Transverse colon (tissue), 4 donors: Measurements from ENCODE around the gene CPSF6. TPM values are rescaled to one million over a fixed set of nuclear protein-coding genes. Genes with fewer than 3 reads are reported as not detected.
"Not testable (repeated sequence)": the region's sequence is repeated elsewhere in the genome, so short reads cannot be mapped to it uniquely, and the experiment has no call there.

Experiments
- DNase-seq: peaks from one replicate; pipeline ENCODE4 v3.0.0-alpha.2; 2019
- H3K27ac ChIP-seq, 4 donors: fragments of 200-600 bp; sonication (generic); 2 replicates each; pipeline ENCODE4 v1.5.1; 2016 to 2018; ENCODE audit warnings: inconsistent platforms in 4 of 4
- H3K27me3 ChIP-seq: fragments of 200-600 bp; sonication (generic); 2 replicates; pipeline ENCODE4 v1.5.1; 2017; ENCODE audit warnings: inconsistent platforms
- H3K36me3 ChIP-seq, 4 donors: fragments of 200-600 bp; sonication (generic); 2 replicates each; pipeline ENCODE4 v1.5.1; 2017 to 2019; ENCODE audit warnings: inconsistent platforms in 4 of 4
- H3K4me1 ChIP-seq, 4 donors: fragments of 200-600 bp; sonication (generic); 2 replicates each; pipeline ENCODE4 v1.5.1; 2017 to 2020; ENCODE audit warnings: inconsistent platforms in 4 of 4
- H3K4me3 ChIP-seq, 4 donors: fragments of 200-600 bp; sonication (generic); 1 replicate in 1 of 4; 2 replicates in 3 of 4; pipeline versions ENCODE4 v1.5.1 to v1.6.1; 2017 to 2019; ENCODE audit warnings: inconsistent platforms in 4 of 4
- H3K9me3 ChIP-seq, 2 donors: fragments of 200-600 bp; sonication (generic); 2 replicates each; pipeline ENCODE4 v1.5.1; 2017 to 2019; ENCODE audit warnings: inconsistent platforms in 2 of 2
- CTCF ChIP-seq, 5 experiments: fragments of 200-600 bp in 3 of 5; fragments of 450-650 bp in 2 of 5; sonication (generic) in 3 of 5; IDR thresholded peaks; 1 replicate in 2 of 5; 2 replicates in 3 of 5; pipeline ENCODE4 v1.5.1; 2016 to 2017; ENCODE audit warnings: antibody characterized with exemption in 5 of 5, inconsistent platforms in 3 of 5, mild to moderate bottlenecking in 2 of 5, moderate library complexity in 1 of 5
- EP300 ChIP-seq: sonication (generic); formaldehyde crosslinking; IDR thresholded peaks from one replicate; pipeline ENCODE4 v1.6.1; 2017; ENCODE audit warnings: antibody characterized with exemption, low read depth
- POLR2A ChIP-seq: fragments of 450-650 bp; IDR thresholded peaks from one replicate; pipeline ENCODE4 v1.6.1; 2016; ENCODE audit warnings: antibody characterized with exemption, mild to moderate bottlenecking, moderate library complexity
- POLR2AphosphoS5 ChIP-seq, 3 donors: sonication (generic); formaldehyde crosslinking; IDR thresholded peaks; one replicate each; pipeline ENCODE4 v1.6.1; 2016; ENCODE audit warnings: antibody characterized with exemption in 3 of 3
- WGBS, 2 donors: methylation state at CpG; one replicate each; pipeline ENCODE4 v1.1.5; 2018; ENCODE audit warnings: low coverage in 1 of 2; 5-methylcytosine and 5-hydroxymethylcytosine counted together
- in situ Hi-C, 4 donors: fragments of 200-750 bp; cut with MboI; loops; one replicate each; pipeline versions ENCODE4 v1.15.0 to v1.15.1; 2017; ENCODE audit warnings: low sequenced_read_pairs in 3 of 4, low pct_ligation_motif_present in 1 of 4, low pct_unique_long_range_greater_than_20kb in 1 of 4
- intact Hi-C: fragments of 100-400 bp; cut with DNase I; formaldehyde crosslinking; loops from one replicate; pipeline ENCODE4 v1.15.1; 2023; ENCODE audit warnings: low total_unique reads
- total RNA-seq, 4 donors: library from RNA; depleted of rRNA; stranded (reverse); fragments of >200 nt; gene quantifications; one replicate each; pipeline ENCODE4 v1.1.0, GENCODE V29; 2016

Gene CPSF6
- total RNA-seq, 4 donors from 2014 or later: 26.1 to 46.0 (median 33.8) TPM

DNA sequence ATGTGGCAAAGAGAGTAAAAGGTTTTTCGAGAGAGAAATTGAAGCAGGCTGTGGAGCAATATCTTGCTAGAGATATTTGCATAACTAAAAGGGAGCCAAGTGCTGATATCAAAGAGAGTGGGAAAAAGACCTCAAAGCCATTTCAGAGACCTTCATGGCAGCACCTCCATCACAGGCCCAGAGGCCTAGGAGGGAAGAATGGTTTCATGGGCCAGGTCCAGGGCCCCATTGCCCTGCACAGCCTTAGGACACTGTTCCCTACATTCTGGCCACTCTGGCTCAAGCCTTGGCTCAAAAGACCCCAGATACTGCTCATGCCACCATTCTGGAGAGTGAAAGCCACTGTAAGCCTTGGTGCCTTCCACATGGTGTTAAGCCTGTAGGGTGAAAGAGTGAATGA, 58.8 kb downstream of the CPSF6 start:
- intact Hi-C loops: no loop called here

GRCh38 chr12:69298947-69299346, 59.6 kb downstream of the CPSF6 start:
- 90% methylated on average over 1 to 2 of the region's 2 CpGs for WGBS, 2 donors
- Histone ChIP-seq H3K9me3 (peaks cover 0 to 3% of the 10 kb centered on the region in 2 donors), H3K36me3 (no peaks in the 10 kb centered on the region), H3K4me3 (no peak overlapping the region), H3K27ac (no peak overlapping the region), H3K27me3 (no peaks in the 10 kb centered on the region), H3K4me1 (no peaks in the 10 kb centered on the region)
- intact Hi-C loops: no loop called here
- no peak for DNase-seq
- TF ChIP-seq EP300: no peak
- no peak for TF ChIP-seq POLR2A
- no peak for TF ChIP-seq CTCF (IDR thresholded peaks at IDR 0.05)
- no peak for TF ChIP-seq POLR2AphosphoS5 (IDR thresholded peaks at IDR 0.05)
- in situ Hi-C loops: loop anchor here in 2 of 4 donors (10.0 to 25.0 kb wide), 2 partner anchors 263 to 276 kb away; no protein-coding TSS in a partner anchor

More for the DNA sequence above, 58.8 kb downstream of the CPSF6 start:
- TF ChIP-seq POLR2AphosphoS5 (IDR thresholded peaks at IDR 0.05) (no peak), POLR2A (no peak), CTCF (IDR thresholded peaks at IDR 0.05) (no peak), EP300 (no peak)
- no peaks in the 10 kb centered on the region for H3K27me3 ChIP-seq
- 60 to 94% methylated on average over 1 of the region's 1 CpG for WGBS, 2 donors
- no peak overlapping the region for H3K27ac ChIP-seq
- no peaks in the 10 kb centered on the region for H3K36me3 ChIP-seq
- in situ Hi-C loops: loop anchor here in 2 of 4 donors (10.0 to 25.0 kb wide), 2 partner anchors 264 to 277 kb away; no protein-coding TSS in a partner anchor
- H3K4me1 ChIP-seq: no peaks in the 10 kb centered on the region
- H3K4me3 ChIP-seq: no peak overlapping the region
- no peak for DNase-seq
- H3K9me3 ChIP-seq: no peaks in the 10 kb centered on the region

DNA sequence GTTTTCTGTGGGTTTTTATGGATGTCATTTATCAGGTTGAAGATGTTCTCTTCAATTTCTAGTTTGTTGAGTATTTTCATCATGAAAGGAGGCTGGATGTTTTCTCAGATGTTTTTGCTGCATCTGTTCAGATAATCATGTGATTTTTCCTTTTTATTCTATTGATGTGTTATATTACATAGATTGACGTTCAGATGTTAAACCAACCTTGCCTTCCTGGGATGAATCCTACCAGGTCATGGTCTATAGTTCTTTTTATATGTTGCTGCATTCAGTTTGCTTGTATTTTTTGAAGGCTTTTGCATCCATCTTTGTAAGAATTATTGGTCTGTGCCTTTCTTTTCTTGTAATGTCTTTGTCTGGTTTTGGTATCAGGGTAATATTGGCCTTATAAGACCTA, 64.9 kb downstream of the CPSF6 start:
- H3K4me3 ChIP-seq: no peak overlapping the region
- no peak for TF ChIP-seq POLR2A
- no peak for TF ChIP-seq EP300
- TF ChIP-seq CTCF (IDR thresholded peaks at IDR 0.05): no peak
- no peak for TF ChIP-seq POLR2AphosphoS5 (IDR thresholded peaks at IDR 0.05)
- WGBS, 2 donors: 91 to 100% methylated on average over 1 of the region's 1 CpG
- no peak for DNase-seq
- no peaks in the 10 kb centered on the region for H3K27me3 ChIP-seq
- peaks cover 16 to 18% of the 10 kb centered on the region in 2 donors for H3K9me3 ChIP-seq
- in situ Hi-C loops (no loop called here), intact Hi-C loops (no loop called here)
- H3K27ac ChIP-seq: no peak overlapping the region
- H3K36me3 ChIP-seq: no peaks in the 10 kb centered on the region
- H3K4me1 ChIP-seq: no peaks in the 10 kb centered on the region

DNA sequence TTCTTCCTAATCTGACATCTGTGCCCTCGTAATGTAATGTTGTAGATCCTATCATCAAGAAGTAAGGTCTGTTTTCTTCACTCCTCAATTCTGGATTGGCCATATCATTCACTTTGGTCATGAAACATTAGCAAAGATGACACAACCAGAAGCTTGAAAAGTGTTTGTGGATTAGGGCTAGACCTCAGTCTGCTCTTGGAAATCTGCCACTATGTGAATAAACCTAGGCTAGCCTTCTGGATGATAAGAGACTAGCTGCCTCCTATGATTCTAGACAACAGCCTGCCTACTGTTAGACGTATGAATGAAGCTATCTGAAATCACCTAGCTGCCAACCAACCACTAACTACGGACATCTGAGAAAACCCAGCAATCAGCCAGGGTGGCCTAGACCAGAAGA, 70.1 kb downstream of the CPSF6 start:
- Histone ChIP-seq H3K4me3 (no peak overlapping the region), H3K36me3 (no peaks in the 10 kb centered on the region), H3K27ac (no peak overlapping the region), H3K4me1 (no peaks in the 10 kb centered on the region), H3K27me3 (no peaks in the 10 kb centered on the region), H3K9me3 (peaks cover 10 to 13% of the 10 kb centered on the region in 2 donors)
- TF ChIP-seq POLR2A: no peak
- WGBS, 2 donors: 76 to 89% methylated on average over 3 of the region's 3 CpGs
- intact Hi-C loops: no loop called here
- in situ Hi-C loops: no loop called here
- DNase-seq: no peak

- Histone ChIP-seq H3K4me3 (no peak overlapping the region), H3K9me3 (no peaks in the 10 kb centered on the region), H3K36me3 (no peaks in the 10 kb centered on the region), H3K27me3 (no peaks in the 10 kb centered on the region), H3K27ac (no peak overlapping the region), H3K4me1 (no peaks in the 10 kb centered on the region)
- intact Hi-C loops (no loop called here), in situ Hi-C loops (no loop called here)
- 91 to 93% methylated on average over 3 of the region's 3 CpGs for WGBS, 2 donors
- TF ChIP-seq POLR2AphosphoS5 (IDR thresholded peaks at IDR 0.05): no peak
- DNase-seq: no peak
These were observed 73.8 kb downstream of the CPSF6 start for GRCh38 chr12:69313209-69313608.

DNA sequence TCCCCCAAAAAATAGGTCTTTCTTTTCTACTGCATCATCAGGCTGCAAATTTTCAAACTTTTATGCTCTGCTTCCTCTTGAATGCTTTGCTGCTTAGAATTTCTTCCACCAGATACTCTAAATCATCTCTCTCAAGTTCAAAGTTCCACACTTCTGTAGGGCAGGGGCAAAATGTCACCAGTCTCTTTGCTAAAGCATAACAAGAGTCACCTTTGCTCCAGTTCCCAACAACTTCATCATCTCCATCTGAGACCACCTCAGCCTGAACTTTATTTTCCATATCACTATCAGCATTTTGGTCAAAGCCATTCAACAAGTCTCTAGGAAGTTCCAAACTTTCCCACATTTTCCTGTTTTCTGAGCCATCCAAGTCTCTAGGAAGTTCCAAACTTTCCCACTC, 77.4 kb downstream of the CPSF6 start:
- H3K9me3 ChIP-seq, H3K27me3 ChIP-seq, DNase-seq, intact Hi-C loops, H3K27ac ChIP-seq, H3K4me1 ChIP-seq, H3K36me3 ChIP-seq, H3K4me3 ChIP-seq, in situ Hi-C loops: not testable (repeated sequence)

DNA sequence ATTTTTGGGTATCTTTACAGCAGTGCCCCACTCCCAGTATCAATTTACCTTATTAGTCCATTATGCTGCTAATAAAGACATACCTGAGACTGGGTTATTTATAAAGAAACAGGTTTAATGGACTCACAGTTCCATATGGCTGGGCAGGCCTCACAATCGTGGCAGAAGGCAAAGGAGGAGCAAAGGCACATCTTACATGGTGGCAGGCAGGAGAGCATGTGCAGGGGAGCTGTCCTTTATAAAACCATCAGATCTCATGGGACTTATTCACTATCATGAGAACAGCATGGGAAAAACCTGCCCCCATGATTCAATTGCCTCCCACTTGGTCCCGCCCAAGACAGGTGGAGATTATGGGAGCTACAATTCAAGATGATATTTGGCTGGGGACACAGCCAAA, 77.9 kb downstream of the CPSF6 start:
- in situ Hi-C loops, intact Hi-C loops, H3K27ac ChIP-seq, DNase-seq, H3K36me3 ChIP-seq, H3K27me3 ChIP-seq, H3K4me1 ChIP-seq, H3K9me3 ChIP-seq, H3K4me3 ChIP-seq: not testable (repeated sequence)
- WGBS, 2 donors: 50 to 79% methylated on average over 1 to 2 of the region's 2 CpGs
